Middle frontal gyrus (tissue), 1 donor: ENCODE data around the gene KMT5B.

Experiments
- DNase-seq: peaks from one replicate; pipeline ENCODE4 v3.0.0-alpha.2; 2015; ENCODE audit warnings: low spot score; ENCODE audit errors: extremely low spot score

Gene KMT5B

GRCh38 chr11:68146010-68146540, 67.0 kb downstream of the KMT5B start:
- no peak for DNase-seq

GRCh38 chr11:68145120-68145866, 67.8 kb downstream of the KMT5B start:
- DNase-seq: no peak

- no peak for DNase-seq
Measured at GRCh38 chr11:68143310-68143689, 69.8 kb downstream of the KMT5B start.

- DNase-seq: no peak
Measured at GRCh38 chr11:68142441-68143309, 70.4 kb downstream of the KMT5B start.

GRCh38 chr11:68142028-68142412, 71.1 kb downstream of the KMT5B start:
- DNase-seq: no peak

GRCh38 chr11:68141246-68142027, 71.7 kb downstream of the KMT5B start:
- no peak for DNase-seq

- DNase-seq: no peak
Measured at GRCh38 chr11:68140496-68141245, 72.4 kb downstream of the KMT5B start.

- DNase-seq: no peak
Measured at GRCh38 chr11:68138237-68138636, 74.9 kb downstream of the KMT5B start.

GRCh38 chr11:68137833-68138232, 75.3 kb downstream of the KMT5B start:
- no peak for DNase-seq

- no peak for DNase-seq
Measured at GRCh38 chr11:68136866-68137265, 76.2 kb downstream of the KMT5B start.

- no peak for DNase-seq
Measured at GRCh38 chr11:68135161-68135560, 77.9 kb downstream of the KMT5B start.

GRCh38 chr11:68133761-68134160, 79.3 kb downstream of the KMT5B start:
- no peak for DNase-seq

- DNase-seq: no peak
Measured at GRCh38 chr11:68130121-68130520, 83.0 kb downstream of the KMT5B start.

GRCh38 chr11:68128682-68129327, 84.3 kb downstream of the KMT5B start:
- no peak for DNase-seq

- peak; percentile 11 for DNase-seq
Measured at GRCh38 chr11:68127714-68128681, 85.1 kb downstream of the KMT5B start.

GRCh38 chr11:68125164-68125563, 87.9 kb downstream of the KMT5B start:
- no peak for DNase-seq

- no peak for DNase-seq
Measured at GRCh38 chr11:68122936-68123539, 90.1 kb downstream of the KMT5B start.

- DNase-seq: peak; percentile 91
Measured at GRCh38 chr11:68121067-68121899, 91.8 kb downstream of the KMT5B start, which contains the start of gene CHKA. TSS of gene CHKA (minus strand) at chr11:68121388. CDS start at chr11:68121177, 211 bp downstream.
